ENCODE data around the gene NT5M. TPM values are rescaled to one million over a fixed set of nuclear protein-coding genes. Genes with fewer than 3 reads are reported as not detected.

Gene NT5M
- total and polyA plus RNA-seq, 2 donors (not counting 1 experiment from before 2014, with no cell fraction given): 0.37 to 1.2 TPM

DNA sequence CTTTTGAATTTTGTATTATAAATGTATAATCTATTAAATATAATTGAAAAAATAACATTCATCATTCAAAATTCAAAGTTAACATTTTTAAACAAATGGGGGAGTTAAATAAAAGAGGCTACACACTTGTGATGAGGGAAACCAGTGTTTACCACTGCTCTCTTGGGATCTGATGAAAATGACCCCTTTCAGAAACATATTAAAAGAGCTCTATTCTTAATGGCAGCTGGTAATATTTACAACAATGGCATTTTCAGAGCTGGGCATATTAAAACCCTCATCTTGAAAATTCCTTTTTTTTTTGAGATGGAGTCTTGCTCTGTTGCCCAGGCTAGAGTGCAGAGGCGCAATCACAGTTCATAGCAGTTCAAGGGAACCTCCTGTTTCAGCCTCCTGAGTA, 46.9 kb upstream of the NT5M start:
- H3K4me2 ChIP-seq (ENCODE audit: extremely low read depth, insufficient read depth, low read length): no peak overlapping the region
- peaks cover 21% of the 10 kb centered on the region for H3K36me3 ChIP-seq (ENCODE audit: control insufficient read depth, insufficient read depth, low read length)
- no peaks in the 10 kb centered on the region for H3K79me2 ChIP-seq (ENCODE audit: control insufficient read depth, insufficient read depth, low read length)
- H3K4me1 ChIP-seq (ENCODE audit: control insufficient read depth, extremely low read depth, insufficient read depth, low read length): no peaks in the 10 kb centered on the region
- H3K4me3 ChIP-seq (replicated peaks in 1 of 4; ENCODE audit: control extremely low read depth in 1 of 4, insufficient read depth in 1 of 4, low read depth in 3 of 4, low read length in 4 of 4): no peak overlapping the region
- no peak overlapping the region for H2AFZ ChIP-seq (ENCODE audit: low read length)
- no peaks in the 10 kb centered on the region for H4K20me1 ChIP-seq (ENCODE audit: control insufficient read depth, extremely low read depth, insufficient read depth, low read length)
- no peak for DNase-seq (ENCODE audit: low read depth in 2 of 2)
- H3K27me3 ChIP-seq (ENCODE audit: control insufficient read depth, insufficient read depth, low read length): no peaks in the 10 kb centered on the region
- H3K9ac ChIP-seq (ENCODE audit: insufficient read depth, low read length): no peak overlapping the region
- TF ChIP-seq, protein P1, sequence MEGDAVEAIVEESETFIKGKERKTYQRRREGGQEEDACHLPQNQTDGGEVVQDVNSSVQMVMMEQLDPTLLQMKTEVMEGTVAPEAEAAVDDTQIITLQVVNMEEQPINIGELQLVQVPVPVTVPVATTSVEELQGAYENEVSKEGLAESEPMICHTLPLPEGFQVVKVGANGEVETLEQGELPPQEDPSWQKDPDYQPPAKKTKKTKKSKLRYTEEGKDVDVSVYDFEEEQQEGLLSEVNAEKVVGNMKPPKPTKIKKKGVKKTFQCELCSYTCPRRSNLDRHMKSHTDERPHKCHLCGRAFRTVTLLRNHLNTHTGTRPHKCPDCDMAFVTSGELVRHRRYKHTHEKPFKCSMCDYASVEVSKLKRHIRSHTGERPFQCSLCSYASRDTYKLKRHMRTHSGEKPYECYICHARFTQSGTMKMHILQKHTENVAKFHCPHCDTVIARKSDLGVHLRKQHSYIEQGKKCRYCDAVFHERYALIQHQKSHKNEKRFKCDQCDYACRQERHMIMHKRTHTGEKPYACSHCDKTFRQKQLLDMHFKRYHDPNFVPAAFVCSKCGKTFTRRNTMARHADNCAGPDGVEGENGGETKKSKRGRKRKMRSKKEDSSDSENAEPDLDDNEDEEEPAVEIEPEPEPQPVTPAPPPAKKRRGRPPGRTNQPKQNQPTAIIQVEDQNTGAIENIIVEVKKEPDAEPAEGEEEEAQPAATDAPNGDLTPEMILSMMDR (conservative IDR thresholded peaks at IDR 0.05 in 1 of 2, IDR thresholded peaks at IDR 0.05 in 1 of 2; ENCODE audit: low read depth in 1 of 2, low read length in 2 of 2): no peak
- TF ChIP-seq EZH2 (IDR thresholded peaks at IDR 0.05; ENCODE audit: low read length, missing control alignments): no peak
- no peak overlapping the region for H3K27ac ChIP-seq (ENCODE audit: insufficient read depth, low read length)
- H3K9me3 ChIP-seq (ENCODE audit: control insufficient read depth, insufficient read depth, low read depth, low read length): no peaks in the 10 kb centered on the region

DNA sequence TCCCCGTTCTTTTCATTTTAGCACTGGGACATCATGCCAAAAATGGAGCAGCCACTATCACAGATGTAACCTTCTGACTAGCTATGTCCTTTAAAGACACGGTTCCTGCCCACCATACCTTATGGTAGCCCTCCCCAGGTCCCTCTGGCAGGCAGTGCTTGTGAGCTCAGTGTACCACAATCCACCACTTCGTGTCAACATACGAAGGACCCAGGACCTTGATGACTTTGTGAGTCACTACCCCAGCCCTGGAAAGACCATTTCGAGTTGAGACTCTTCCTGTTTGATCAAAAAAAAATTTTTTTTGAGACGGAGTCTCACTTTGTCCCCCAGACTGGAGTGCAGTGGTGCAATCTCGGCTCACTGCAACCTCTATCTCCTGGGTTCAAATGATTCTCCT, 45.2 kb upstream of the NT5M start:
- TF ChIP-seq EZH2 (IDR thresholded peaks at IDR 0.05; ENCODE audit: low read length, missing control alignments): no peak
- TF ChIP-seq, protein P1 (conservative IDR thresholded peaks at IDR 0.05 in 1 of 2, IDR thresholded peaks at IDR 0.05 in 1 of 2; ENCODE audit: low read depth in 1 of 2, low read length in 2 of 2): no peak
- no peak overlapping the region for H2AFZ ChIP-seq (ENCODE audit: low read length)
- no peaks in the 10 kb centered on the region for H3K79me2 ChIP-seq (ENCODE audit: control insufficient read depth, insufficient read depth, low read length)
- DNase-seq (ENCODE audit: low read depth in 2 of 2): no peak
- no peaks in the 10 kb centered on the region for H4K20me1 ChIP-seq (ENCODE audit: control insufficient read depth, extremely low read depth, insufficient read depth, low read length)
- H3K9me3 ChIP-seq (ENCODE audit: control insufficient read depth, insufficient read depth, low read depth, low read length): no peaks in the 10 kb centered on the region
- peaks cover 16% of the 10 kb centered on the region for H3K36me3 ChIP-seq (ENCODE audit: control insufficient read depth, insufficient read depth, low read length)
- no peak overlapping the region for H3K4me2 ChIP-seq (ENCODE audit: extremely low read depth, insufficient read depth, low read length)
- no peaks in the 10 kb centered on the region for H3K4me1 ChIP-seq (ENCODE audit: control insufficient read depth, extremely low read depth, insufficient read depth, low read length)
- H3K9ac ChIP-seq (ENCODE audit: insufficient read depth, low read length): no peak overlapping the region
- H3K4me3 ChIP-seq (replicated peaks in 1 of 4; ENCODE audit: control extremely low read depth in 1 of 4, insufficient read depth in 1 of 4, low read depth in 3 of 4, low read length in 4 of 4): no peak overlapping the region
- no peak overlapping the region for H3K27ac ChIP-seq (ENCODE audit: insufficient read depth, low read length)
- no peaks in the 10 kb centered on the region for H3K27me3 ChIP-seq (ENCODE audit: control insufficient read depth, insufficient read depth, low read length)

DNA sequence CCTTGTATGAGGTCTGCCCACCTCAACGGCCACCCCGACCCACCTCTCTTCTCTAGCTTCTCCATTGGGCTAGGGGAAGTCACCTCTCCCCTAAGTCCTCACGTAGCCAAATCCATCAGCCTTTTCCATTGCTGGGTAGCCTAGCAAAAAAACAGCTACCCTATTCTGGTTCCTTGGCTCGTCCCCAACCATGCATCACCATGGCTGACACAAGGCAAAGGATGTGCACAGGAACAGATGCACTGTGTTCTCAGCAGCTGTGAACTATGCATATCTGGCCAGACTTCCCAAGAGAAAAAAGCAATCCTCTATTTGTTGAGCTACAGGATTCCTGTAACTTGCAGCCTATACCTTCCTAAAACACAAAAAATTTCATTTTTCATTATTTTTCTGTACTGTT, 44.2 kb upstream of the NT5M start:
- H3K9ac ChIP-seq (ENCODE audit: insufficient read depth, low read length): no peak overlapping the region
- no peaks in the 10 kb centered on the region for H3K27me3 ChIP-seq (ENCODE audit: control insufficient read depth, insufficient read depth, low read length)
- TF ChIP-seq EZH2 (IDR thresholded peaks at IDR 0.05; ENCODE audit: low read length, missing control alignments): no peak
- TF ChIP-seq, protein P1 (conservative IDR thresholded peaks at IDR 0.05 in 1 of 2, IDR thresholded peaks at IDR 0.05 in 1 of 2; ENCODE audit: low read depth in 1 of 2, low read length in 2 of 2): no peak
- H2AFZ ChIP-seq (ENCODE audit: low read length): no peak overlapping the region
- no peak for DNase-seq (ENCODE audit: low read depth in 2 of 2)
- no peak overlapping the region for H3K4me2 ChIP-seq (ENCODE audit: extremely low read depth, insufficient read depth, low read length)
- no peaks in the 10 kb centered on the region for H3K9me3 ChIP-seq (ENCODE audit: control insufficient read depth, insufficient read depth, low read depth, low read length)
- no peaks in the 10 kb centered on the region for H3K79me2 ChIP-seq (ENCODE audit: control insufficient read depth, insufficient read depth, low read length)
- H4K20me1 ChIP-seq (ENCODE audit: control insufficient read depth, extremely low read depth, insufficient read depth, low read length): no peaks in the 10 kb centered on the region
- no peak overlapping the region for H3K27ac ChIP-seq (ENCODE audit: insufficient read depth, low read length)
- H3K4me3 ChIP-seq (replicated peaks in 1 of 4; ENCODE audit: control extremely low read depth in 1 of 4, insufficient read depth in 1 of 4, low read depth in 3 of 4, low read length in 4 of 4): no peak overlapping the region
- H3K4me1 ChIP-seq (ENCODE audit: control insufficient read depth, extremely low read depth, insufficient read depth, low read length): no peaks in the 10 kb centered on the region
- H3K36me3 ChIP-seq (ENCODE audit: control insufficient read depth, insufficient read depth, low read length): peaks cover 13% of the 10 kb centered on the region
